CD1c-positive myeloid dendritic cell (primary cell): Measurements from ENCODE around the gene PMVK.

ENCODE experiments used
- DNase-seq: peaks from one replicate; pipeline ENCODE4 v3.0.0-alpha.2; 2016; ENCODE audit errors: extremely low spot score

PMVK gene

DNA sequence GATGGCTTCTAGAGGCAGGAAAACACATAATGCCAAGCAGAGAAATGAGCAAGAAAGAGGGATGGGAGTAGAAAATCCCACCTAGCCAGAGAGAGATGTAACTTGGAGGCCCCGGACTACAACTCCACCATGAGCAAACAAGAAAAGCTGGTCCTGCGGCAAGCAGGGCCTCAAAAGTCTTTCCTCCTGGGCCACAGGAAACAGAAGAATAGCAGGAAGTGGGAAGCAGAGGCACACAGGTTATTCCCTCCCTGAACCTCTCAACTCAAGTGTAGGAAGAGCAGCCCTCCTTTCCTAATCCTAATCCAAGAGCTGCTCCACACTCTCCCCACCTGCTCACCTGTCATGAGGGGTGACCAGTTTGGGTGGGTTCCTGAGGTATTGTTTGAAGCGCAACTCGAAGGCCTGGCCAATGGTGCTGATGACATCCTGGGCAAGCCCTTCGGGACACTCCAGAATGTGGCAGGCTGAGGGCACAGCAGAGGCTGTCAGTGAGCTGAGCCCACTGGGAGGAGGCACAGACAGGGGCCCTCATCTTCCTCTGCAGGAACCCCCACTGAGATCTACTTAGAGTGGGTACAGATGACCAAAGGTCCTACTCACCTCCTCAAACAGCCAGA is 30.9 kb upstream of the PMVK start:
- DNase-seq, result no peak

- no peak for DNase-seq
Measured at GRCh38 chr1:154966111-154966510, 29.6 kb upstream of the PMVK start.

- DNase-seq, result no peak
Measured at GRCh38 chr1:154964359-154964758, 27.8 kb upstream of the PMVK start.

GRCh38 chr1:154963643-154964042 is 27.1 kb upstream of the PMVK start:
- DNase-seq, result no peak

DNA sequence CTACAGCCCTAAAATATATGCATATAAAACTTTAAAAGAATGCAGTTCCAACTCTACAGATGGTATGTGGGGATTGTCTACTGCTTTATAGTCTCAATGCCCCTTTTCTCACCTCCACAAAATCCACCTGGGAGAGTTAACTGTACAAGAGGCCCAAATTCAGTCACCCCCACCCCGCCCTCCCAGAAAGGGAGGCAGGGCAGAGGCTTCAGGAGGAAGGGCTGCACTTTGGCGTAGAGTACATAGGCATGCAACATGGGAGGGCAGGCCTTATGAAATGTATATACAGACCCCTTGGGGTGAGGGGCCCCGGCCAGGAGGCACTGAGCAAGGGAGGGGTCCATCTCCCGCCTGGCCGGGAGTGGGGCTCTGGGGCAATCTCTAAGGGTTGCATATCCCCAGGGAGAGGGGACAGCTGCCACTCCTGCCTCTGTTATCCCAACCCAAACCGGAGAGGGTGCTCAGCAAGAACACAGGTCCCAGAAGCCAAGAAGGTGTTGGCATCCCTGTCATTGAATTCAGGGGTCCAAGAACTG is 26.3 kb upstream of the PMVK start:
- no peak for DNase-seq

DNA sequence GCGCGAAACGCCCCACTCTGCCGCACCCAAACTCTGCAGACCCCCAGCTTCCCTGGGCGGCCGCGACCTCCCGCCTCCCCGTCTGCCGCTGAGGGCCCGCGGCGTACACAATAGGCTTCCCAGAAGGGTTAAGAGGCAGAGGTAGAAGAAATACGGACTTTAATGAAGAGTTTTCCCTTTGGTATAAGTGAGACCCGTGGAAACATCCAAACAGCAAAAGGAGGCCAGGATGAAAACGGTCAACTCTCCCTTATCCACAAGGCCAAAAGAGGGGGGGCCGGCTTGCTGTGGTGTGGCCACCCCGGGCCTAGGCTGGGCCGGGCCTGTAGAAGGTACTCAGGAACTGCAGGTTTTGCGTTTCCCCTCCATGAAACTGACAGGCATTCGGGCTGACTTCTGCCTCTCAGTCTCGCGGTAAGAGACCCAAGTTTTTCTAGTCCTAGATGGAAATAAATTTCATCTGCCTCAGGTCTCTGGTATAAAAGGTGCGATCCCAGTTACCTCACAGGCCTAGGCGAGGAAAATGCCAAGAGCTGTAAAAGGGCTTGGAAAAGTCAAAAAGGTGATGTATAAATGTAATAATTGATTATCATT is 25.7 kb upstream of the PMVK start:
- no peak for DNase-seq

DNA sequence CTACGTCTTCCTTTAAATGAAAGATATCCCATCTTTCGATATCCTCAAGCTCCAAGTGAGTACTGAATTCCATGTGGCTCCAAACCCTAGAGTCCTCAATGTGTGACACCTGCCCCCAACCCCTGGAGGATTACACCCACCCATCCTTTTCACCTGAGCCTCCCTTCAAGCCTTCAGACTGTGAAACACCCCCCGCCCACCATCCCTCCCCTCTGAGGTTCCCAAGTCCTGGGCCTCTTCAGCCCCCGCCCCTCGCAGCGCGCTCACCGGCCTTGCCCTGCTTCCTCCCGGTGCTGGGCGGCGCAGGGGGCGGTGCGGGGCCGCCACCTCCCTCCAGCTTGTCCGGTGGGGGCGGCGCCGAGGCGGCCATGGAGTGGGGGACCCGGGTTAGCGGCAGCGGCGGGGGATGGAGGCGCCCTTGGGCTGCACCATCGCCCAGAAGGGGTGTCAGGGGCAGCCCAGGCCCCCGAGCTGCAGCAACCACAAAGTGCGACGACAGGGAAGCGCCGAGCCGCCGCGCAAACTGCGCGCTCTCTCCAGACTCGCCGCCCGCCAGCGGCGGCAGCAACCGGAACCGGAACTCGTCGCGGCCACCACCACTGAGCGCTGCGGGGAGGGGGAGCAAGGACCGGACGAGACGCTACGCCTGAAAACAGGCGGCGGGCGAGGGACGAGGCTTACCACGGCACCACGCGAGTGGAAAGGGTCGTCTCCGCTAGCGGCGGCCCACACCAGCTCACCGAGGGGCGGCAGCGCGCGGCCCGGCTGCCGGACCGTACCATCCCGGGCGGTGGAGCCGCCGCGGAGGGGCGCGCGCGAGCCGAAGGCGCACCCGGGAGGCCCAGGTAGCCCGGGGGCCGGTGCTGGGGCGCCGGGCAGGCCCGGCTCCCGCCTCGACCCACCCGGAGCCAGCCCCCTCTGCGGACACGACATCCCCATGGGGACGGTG is 25.0 kb upstream of the PMVK start, which contains the start of gene PYGO2:
TSS of gene PYGO2 (minus strand) at position 576 of the 949 bp plus-strand sequence. CDS start at position 370, 206 bp downstream.
- peak; percentile 81 for DNase-seq

- no peak for DNase-seq
Measured at GRCh38 chr1:154960446-154961136, 24.1 kb upstream of the PMVK start.

- DNase-seq, result no peak
Measured at GRCh38 chr1:154959426-154959780, 22.9 kb upstream of the PMVK start.

DNA sequence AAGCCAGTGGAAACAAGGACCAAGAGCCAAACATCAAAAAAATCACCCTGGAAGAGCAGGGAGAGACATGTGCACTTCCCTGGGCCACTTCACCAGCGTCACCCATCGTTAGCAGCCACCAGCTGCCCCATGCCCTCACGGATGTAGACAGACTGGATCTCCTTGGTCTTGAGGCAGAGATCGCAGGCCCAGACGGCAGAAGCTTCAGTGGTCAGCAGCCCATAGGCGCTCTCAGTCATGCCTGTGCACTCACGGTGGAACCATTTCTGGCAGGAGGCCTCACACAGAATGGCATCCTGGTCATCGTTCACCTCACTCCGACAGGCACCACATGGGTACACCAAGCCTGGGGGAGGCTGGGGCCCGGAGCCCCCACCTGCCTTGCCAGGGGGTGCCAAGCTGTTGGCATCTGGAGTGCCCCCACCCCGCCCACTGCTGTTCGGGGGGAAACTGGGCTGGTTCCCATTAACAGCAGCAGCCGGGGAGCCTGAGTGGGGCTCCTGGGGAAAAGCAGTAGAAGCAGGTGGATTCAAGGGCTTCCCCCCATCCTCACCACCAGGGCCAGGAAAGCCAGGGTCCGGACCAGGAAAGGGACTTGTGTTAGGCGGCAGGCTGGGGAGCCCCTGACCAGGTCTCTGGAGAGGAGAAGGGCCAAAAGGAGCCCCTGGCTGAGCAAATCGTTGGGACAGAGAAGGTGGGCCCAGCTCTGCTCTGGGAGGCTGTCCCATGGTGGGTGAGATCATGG is 22.3 kb upstream of the PMVK start:
- no peak for DNase-seq

GRCh38 chr1:154958036-154958435 is 21.5 kb upstream of the PMVK start:
- no peak for DNase-seq

GRCh38 chr1:154957091-154957657 is 20.7 kb upstream of the PMVK start:
- DNase-seq, result no peak

- DNase-seq, result no peak
Measured at GRCh38 chr1:154956544-154956941, 20.0 kb upstream of the PMVK start.

DNA sequence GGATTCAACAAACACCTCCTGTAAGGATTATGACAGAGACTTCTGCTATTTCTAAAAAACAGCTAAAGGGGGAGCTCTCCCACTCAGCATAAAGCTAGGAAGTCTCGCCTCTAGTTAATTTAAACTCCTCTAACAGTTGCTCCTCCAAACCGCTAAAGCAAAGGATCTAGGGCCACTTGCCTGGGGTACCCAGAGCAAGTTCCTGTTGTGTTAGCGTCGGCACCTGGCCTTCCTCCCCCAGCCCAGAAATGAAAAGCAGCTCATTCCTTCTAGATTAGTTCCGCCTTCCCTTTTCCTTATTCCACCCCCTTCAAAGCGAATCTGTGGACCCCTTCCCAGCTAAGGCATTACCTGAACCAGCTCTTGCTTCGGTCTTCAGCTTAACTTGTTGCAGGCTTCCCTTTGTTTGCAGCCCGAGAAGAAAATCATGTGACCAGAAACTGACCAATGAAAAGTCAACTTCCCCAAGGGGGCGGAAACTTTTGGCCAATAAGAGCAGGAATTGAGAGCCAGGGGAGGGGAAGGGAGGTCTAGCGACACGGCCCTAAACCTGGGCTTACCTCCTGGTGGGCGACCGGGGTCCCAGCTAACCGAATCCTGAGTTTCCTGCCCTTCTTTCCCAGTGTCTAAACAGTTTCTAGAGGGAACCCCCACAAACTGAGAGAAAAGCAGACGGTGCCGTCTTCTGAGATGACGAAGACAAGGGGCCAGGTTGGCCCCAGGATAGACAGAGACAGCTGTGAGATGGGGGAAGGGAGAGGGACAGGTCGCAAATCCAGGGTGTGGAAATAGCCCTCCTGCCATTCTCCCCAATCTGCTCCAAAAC is 19.4 kb upstream of the PMVK start, which contains the start of gene PBXIP1:
TSS of gene PBXIP1 (minus strand) at position 382 of the 826 bp plus-strand sequence. CDS start 2,378 bp downstream, outside the sequence.
- DNase-seq, result peak; percentile 94

DNA sequence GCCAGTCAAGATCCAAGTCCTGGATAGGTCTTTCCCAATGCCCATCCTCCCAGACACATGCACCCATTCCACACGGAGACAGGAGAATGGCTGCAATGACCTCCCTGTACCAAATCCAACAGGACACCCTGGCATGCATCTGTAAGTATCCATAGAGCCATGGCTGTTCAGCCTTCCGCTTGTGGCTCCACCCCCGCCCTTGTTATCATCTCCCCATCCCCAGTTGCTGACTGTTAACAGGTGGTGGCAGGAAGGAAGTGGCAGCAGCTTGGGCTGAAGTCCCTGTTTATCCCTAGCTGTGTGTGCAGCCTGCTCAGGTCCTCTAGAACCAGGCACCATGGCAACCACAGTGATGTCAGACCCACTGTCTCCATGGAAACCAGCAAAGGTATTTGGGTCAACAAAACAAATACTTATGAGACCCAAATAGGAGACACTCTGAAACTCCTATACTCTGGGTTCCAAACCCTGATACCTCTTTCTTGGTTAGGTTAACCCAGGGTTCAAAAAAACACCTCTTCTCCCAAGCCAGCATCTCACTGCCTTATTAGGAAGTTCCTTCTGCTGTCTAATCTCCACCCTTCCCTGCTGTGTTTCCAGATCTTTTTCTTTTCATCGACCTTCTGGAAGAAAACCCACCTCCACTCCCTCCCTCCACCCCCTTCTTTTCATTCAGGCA is 18.7 kb upstream of the PMVK start:
- DNase-seq, result peak; percentile 83

DNA sequence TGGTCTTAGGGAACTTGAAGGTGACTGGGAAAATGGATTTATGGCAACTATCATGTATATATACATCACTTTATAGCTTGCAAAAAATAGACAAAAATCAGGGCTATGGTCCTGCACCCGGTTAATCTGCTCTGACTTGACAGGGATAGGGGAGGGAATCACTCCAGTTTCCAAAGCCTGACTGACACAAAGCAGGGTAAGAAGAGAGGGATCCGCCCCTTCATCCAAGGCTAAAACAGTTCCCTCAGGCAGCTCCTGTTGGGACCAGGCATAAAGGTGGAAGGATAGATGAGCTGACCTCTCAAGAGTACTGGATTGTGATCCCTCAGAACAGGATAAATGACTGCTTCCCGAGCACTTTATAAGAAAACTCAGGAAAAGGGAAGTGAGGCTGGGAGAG is 18.0 kb upstream of the PMVK start:
- no peak for DNase-seq

- DNase-seq, result no peak
Measured at GRCh38 chr1:154953611-154954038, 17.1 kb upstream of the PMVK start.

DNA sequence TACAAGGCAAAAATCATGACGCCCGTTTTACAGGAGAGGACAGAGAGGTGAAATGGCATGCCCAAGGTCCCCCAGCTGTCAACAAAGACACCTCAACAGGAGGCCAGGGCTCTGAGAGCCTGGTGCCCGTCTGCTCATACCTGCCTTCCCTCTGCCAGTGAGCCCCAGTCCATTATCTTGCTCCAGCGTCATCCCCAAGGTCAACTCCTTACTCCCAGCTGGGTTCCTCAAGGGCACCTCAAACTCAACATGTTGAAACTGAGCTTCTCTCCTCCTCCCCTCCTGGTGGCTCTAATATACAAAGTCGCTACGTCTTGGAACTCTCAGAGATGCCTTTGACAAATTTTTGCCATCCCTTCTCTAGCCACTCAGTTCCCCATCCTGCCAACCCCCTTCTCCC is 16.1 kb upstream of the PMVK start:
- DNase-seq, result no peak
